Lower leg skin (tissue), 3 donors: ENCODE measurements around the gene HADHA.

ENCODE experiments used
- POLR2A ChIP-seq, 2 donors: fragments of 450-650 bp; IDR thresholded peaks; one replicate each; pipeline ENCODE4 v1.6.1; 2016 to 2017; ENCODE audit warnings: antibody characterized with exemption in 2 of 2, mild to moderate bottlenecking in 1 of 2, moderate library complexity in 1 of 2
- TF ChIP-seq, protein P1 (sequence below), 3 donors: fragments of 450-650 bp; IDR thresholded peaks; one replicate each; pipeline ENCODE4 v1.5.1; 2016; ENCODE audit warnings: antibody characterized with exemption in 3 of 3, mild to moderate bottlenecking in 3 of 3, moderate library complexity in 2 of 3

GRCh38 chr2:26175466-26176278 is 68.8 kb downstream of the HADHA start:
- TF ChIP-seq, protein P1, sequence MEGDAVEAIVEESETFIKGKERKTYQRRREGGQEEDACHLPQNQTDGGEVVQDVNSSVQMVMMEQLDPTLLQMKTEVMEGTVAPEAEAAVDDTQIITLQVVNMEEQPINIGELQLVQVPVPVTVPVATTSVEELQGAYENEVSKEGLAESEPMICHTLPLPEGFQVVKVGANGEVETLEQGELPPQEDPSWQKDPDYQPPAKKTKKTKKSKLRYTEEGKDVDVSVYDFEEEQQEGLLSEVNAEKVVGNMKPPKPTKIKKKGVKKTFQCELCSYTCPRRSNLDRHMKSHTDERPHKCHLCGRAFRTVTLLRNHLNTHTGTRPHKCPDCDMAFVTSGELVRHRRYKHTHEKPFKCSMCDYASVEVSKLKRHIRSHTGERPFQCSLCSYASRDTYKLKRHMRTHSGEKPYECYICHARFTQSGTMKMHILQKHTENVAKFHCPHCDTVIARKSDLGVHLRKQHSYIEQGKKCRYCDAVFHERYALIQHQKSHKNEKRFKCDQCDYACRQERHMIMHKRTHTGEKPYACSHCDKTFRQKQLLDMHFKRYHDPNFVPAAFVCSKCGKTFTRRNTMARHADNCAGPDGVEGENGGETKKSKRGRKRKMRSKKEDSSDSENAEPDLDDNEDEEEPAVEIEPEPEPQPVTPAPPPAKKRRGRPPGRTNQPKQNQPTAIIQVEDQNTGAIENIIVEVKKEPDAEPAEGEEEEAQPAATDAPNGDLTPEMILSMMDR (IDR thresholded peaks at IDR 0.05), result no peak
- no peak for TF ChIP-seq POLR2A (IDR thresholded peaks at IDR 0.05)
